Fibroblast of mammary gland (primary cell): Measurements from ENCODE around the gene ARHGAP18.

Experiments used
- DNase-seq: peaks from one replicate; pipeline ENCODE4 v3.0.0-alpha.2; 2010; ENCODE audit warnings: low read depth
- H3K4me3 ChIP-seq: 2 replicates; pipeline ENCODE4 v1.5.1; 2011; ENCODE audit warnings: low read depth, mild to moderate bottlenecking, low read length, moderate library complexity; ENCODE audit not compliant: control insufficient read depth
- CTCF ChIP-seq: conservative IDR thresholded peaks from 2 replicates; pipeline ENCODE4 v1.5.1; 2011; ENCODE audit warnings: low read depth, low read length, inconsistent platforms; ENCODE audit not compliant: control insufficient read depth, insufficient read depth

Gene ARHGAP18

GRCh38 chr6:129632172-129632613, 77.8 kb downstream of the ARHGAP18 start:
- no peak for DNase-seq
- no peak overlapping the region for H3K4me3 ChIP-seq
- TF ChIP-seq CTCF = no peak

- DNase-seq = no peak
- no peak for TF ChIP-seq CTCF
- no peak overlapping the region for H3K4me3 ChIP-seq
Measured at GRCh38 chr6:129631070-129631469, 78.9 kb downstream of the ARHGAP18 start.

GRCh38 chr6:129630596-129630995, 79.4 kb downstream of the ARHGAP18 start:
- DNase-seq = no peak
- TF ChIP-seq CTCF = no peak
- H3K4me3 ChIP-seq = no peak overlapping the region

- no peak overlapping the region for H3K4me3 ChIP-seq
- no peak for DNase-seq
- no peak for TF ChIP-seq CTCF
Measured at GRCh38 chr6:129628101-129628815, 81.7 kb downstream of the ARHGAP18 start.

GRCh38 chr6:129624488-129624887, 85.5 kb downstream of the ARHGAP18 start:
- no peak for TF ChIP-seq CTCF
- no peak for DNase-seq
- no peak overlapping the region for H3K4me3 ChIP-seq

GRCh38 chr6:129623008-129623732, 86.8 kb downstream of the ARHGAP18 start:
- H3K4me3 ChIP-seq = no peak overlapping the region
- no peak for DNase-seq
- no peak for TF ChIP-seq CTCF
